Neural cell (in vitro differentiated cells): ENCODE data around the gene ACYP1. TPM values are rescaled to one million over a fixed set of nuclear protein-coding genes. Genes with fewer than 3 reads are reported as not detected.

Experiments
- polyA plus RNA-seq: library from polyadenylated mRNA; depleted of rRNA; stranded (reverse); fragments of >200 nt; gene quantifications from 2 replicates; pipeline ENCODE4 v1.2.3, GENCODE V29; 2014
- small RNA-seq, 3 experiments: library from RNA; depleted of rRNA; stranded (forward); fragments of <200 nt; gene quantifications; one replicate each; pipeline ENCODE3, GENCODE V24; 2012

ACYP1 gene
- polyA plus RNA-seq, 1 donor from 2014 or later: 143 TPM

Small RNA genes lying within 50 kb of the gene (small RNA-seq; reads per million reads assigned to genes)
- 0 reads per million in 3 experiments for gene RNU6-689P

Other genes starting within 250 kb of the ACYP1 start
- gene PROX2, start 187.9 kb downstream of the ACYP1 start, polyA plus RNA-seq: not detected in 2 replicates
- gene DLST, start 182.1 kb downstream of the ACYP1 start, polyA plus RNA-seq: 56.5 and 59.7 TPM in 2 replicates
- gene RPS6KL1, start 140.8 kb downstream of the ACYP1 start, polyA plus RNA-seq: 147 and 187 TPM in 2 replicates
- 0.28 TPM in 1 of 2 replicates, not detected in the other for gene PGF, start 108.4 kb downstream of the ACYP1 start, polyA plus RNA-seq
- gene EIF2B2, start 61.1 kb downstream of the ACYP1 start, polyA plus RNA-seq: 43.1 and 59.0 TPM in 2 replicates
- gene MLH3, start 12.6 kb downstream of the ACYP1 start, polyA plus RNA-seq: 16.9 and 17.3 TPM in 2 replicates
- gene ZC2HC1C, start 5.6 kb upstream of the ACYP1 start, polyA plus RNA-seq: 3.9 and 4.5 TPM in 2 replicates
- 9.4 and 22.9 TPM in 2 replicates for gene NEK9, start 63.0 kb upstream of the ACYP1 start, polyA plus RNA-seq
- 121 and 146 TPM in 2 replicates for gene TMED10, start 112.6 kb upstream of the ACYP1 start, polyA plus RNA-seq
- gene FOS, start 214.8 kb upstream of the ACYP1 start, polyA plus RNA-seq: 266 and 296 TPM in 2 replicates